SK-N-MC (cell line): Measurements from ENCODE around the gene RPS19.

Source experiments
- EZH2 ChIP-seq: fragments of 200-600 bp; sonication (generic); IDR thresholded peaks from one replicate; pipeline ENCODE4 v1.6.1; 2017; ENCODE audit warnings: antibody characterized with exemption
- POLR2AphosphoS5 ChIP-seq: IDR thresholded peaks from 2 replicates; pipeline ENCODE4 v1.6.1; 2012; ENCODE audit warnings: mild to moderate bottlenecking, low read depth, low read length, borderline replicate concordance

GRCh38 chr19:41918095-41918494, 58.0 kb downstream of the RPS19 start:
- TF ChIP-seq POLR2AphosphoS5 (no peak), EZH2 (no peak)
